Measurements from ENCODE around the gene TLE5.
"Not testable (repeated sequence)": the region's sequence is repeated elsewhere in the genome, so short reads cannot be mapped to it uniquely, and the experiment has no call there.

The TLE5 gene

GRCh38 chr19:3100331-3100730 lies 38.0 kb upstream of the TLE5 start:
- Mint-ChIP-seq H3K27ac (no peak overlapping the region), H3K4me1 (ENCODE audit: low read depth) (peaks cover 33% of the 10 kb centered on the region), H3K36me3 (ENCODE audit: low read depth) (no peaks in the 10 kb centered on the region), H3K4me3 (no peak overlapping the region), H3K9me3 (no peaks in the 10 kb centered on the region), H3K27me3 (peaks cover 82% of the 10 kb centered on the region)
- intact Hi-C loops (cut with micrococcal nuclease), result no loop called here

- Mint-ChIP-seq H3K27ac (no peak overlapping the region), H3K9me3 (no peaks in the 10 kb centered on the region), H3K4me3 (peak overlapping the region; percentile 67), H3K27me3 (peaks cover 84% of the 10 kb centered on the region), H3K4me1 (ENCODE audit: low read depth) (peaks cover 38% of the 10 kb centered on the region), H3K36me3 (ENCODE audit: low read depth) (no peaks in the 10 kb centered on the region)
- intact Hi-C loops (cut with micrococcal nuclease), result no loop called here
Measured at GRCh38 chr19:3099347-3100145, 37.3 kb upstream of the TLE5 start.

DNA sequence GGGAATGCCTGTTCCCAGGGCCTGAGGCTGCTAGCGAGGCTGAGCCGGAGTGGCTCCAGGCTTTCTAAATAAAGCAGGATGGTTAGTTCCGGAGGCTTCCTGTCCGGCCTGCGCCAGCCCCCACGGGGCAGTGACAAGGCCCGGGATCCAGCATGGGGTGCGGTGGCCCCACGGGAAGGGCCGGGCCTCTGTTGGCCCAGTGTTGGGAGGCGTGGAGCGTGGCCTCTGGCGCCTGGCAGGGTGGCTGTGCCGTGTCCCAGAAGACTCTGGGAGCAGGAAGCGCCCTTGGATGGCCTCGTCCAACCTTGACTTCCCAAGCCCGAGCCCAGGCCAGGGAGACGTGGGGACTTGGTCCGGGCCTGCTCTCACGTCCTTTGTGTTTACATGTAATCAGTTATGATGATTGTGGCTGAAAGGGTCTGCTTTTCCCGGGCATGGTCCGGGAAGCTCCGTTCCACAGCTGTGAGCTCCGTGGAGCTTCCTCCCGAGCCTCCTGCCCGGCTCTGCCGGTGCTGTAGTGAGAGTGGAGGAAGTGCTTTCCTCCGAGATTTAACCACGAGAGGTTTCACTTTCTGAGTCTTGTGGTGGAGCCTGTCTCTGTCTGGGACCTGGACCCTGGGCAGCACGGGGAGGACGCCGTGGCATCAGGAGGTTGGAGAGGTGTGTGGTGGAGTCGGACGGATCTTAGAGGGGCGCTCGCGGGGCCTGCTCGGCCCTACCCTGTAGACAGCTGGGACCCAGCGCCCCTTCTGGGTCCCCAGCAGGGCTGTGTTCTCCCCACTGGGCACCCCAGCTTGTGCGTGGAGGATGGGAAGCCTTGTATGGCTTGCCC lies 36.4 kb upstream of the TLE5 start:
- peaks cover 81% of the 10 kb centered on the region for H3K27me3 Mint-ChIP-seq
- H3K4me1 Mint-ChIP-seq (ENCODE audit: low read depth), result peaks cover 30% of the 10 kb centered on the region
- no peaks in the 10 kb centered on the region for H3K36me3 Mint-ChIP-seq (ENCODE audit: low read depth)
- peak overlapping the region; percentile 67 for H3K4me3 Mint-ChIP-seq
- intact Hi-C loops (cut with micrococcal nuclease), result no loop called here
- no peak overlapping the region for H3K27ac Mint-ChIP-seq
- H3K9me3 Mint-ChIP-seq, result no peaks in the 10 kb centered on the region

DNA sequence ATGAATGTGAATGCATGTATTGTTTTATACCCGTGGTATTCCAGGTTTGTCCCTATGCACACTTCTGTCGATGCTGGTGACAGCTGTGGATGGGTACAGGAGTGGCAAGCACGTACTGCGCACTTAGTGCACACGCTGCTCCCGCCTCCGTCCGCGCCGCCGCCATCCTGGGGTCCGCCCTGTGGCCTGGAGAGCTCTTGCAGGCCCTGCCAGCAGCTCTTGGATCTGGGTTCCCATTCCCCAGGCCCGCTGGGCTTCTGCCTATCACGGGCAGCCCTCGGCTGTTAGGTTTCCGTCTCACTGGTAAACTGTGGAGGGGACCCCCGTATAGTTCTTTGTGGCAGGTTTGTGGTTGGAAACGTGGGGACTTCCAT lies 35.8 kb upstream of the TLE5 start:
- no peaks in the 10 kb centered on the region for H3K9me3 Mint-ChIP-seq
- H3K36me3 Mint-ChIP-seq (ENCODE audit: low read depth), result no peaks in the 10 kb centered on the region

GRCh38 chr19:3097442-3097871 lies 35.2 kb upstream of the TLE5 start:
- Mint-ChIP-seq H3K9me3 (no peaks in the 10 kb centered on the region), H3K27me3 (peaks cover 88% of the 10 kb centered on the region), H3K27ac (no peak overlapping the region), H3K36me3 (ENCODE audit: low read depth) (no peaks in the 10 kb centered on the region), H3K4me3 (no peak overlapping the region), H3K4me1 (ENCODE audit: low read depth) (peaks cover 29% of the 10 kb centered on the region)
- intact Hi-C loops (cut with micrococcal nuclease), result no loop called here

More for the DNA sequence above, 35.8 kb upstream of the TLE5 start:
- Mint-ChIP-seq H3K27me3 (peaks cover 87% of the 10 kb centered on the region), H3K4me1 (ENCODE audit: low read depth) (peaks cover 29% of the 10 kb centered on the region), H3K4me3 (no peak overlapping the region), H3K27ac (no peak overlapping the region)
- intact Hi-C loops (cut with micrococcal nuclease), result no loop called here

GRCh38 chr19:3096902-3097326 lies 34.6 kb upstream of the TLE5 start:
- peaks cover 29% of the 10 kb centered on the region for H3K4me1 Mint-ChIP-seq (ENCODE audit: low read depth)
- H3K27me3 Mint-ChIP-seq, result peaks cover 88% of the 10 kb centered on the region
- H3K9me3 Mint-ChIP-seq, result no peaks in the 10 kb centered on the region
- H3K36me3 Mint-ChIP-seq (ENCODE audit: low read depth), result no peaks in the 10 kb centered on the region
- intact Hi-C loops (cut with micrococcal nuclease), result no loop called here
- H3K4me3 Mint-ChIP-seq, result no peak overlapping the region
- H3K27ac Mint-ChIP-seq, result no peak overlapping the region

GRCh38 chr19:3096267-3096901 lies 34.1 kb upstream of the TLE5 start:
- intact Hi-C loops (cut with micrococcal nuclease), result no loop called here
- Mint-ChIP-seq H3K4me1 (ENCODE audit: low read depth) (peaks cover 29% of the 10 kb centered on the region), H3K27ac (no peak overlapping the region), H3K27me3 (peaks cover 85% of the 10 kb centered on the region), H3K4me3 (peak overlapping the region; percentile 75), H3K9me3 (no peaks in the 10 kb centered on the region), H3K36me3 (ENCODE audit: low read depth) (no peaks in the 10 kb centered on the region)

- Mint-ChIP-seq H3K4me3 (peak overlapping the region; percentile 75), H3K36me3 (ENCODE audit: low read depth) (no peaks in the 10 kb centered on the region), H3K27me3 (peaks cover 77% of the 10 kb centered on the region), H3K9me3 (no peaks in the 10 kb centered on the region), H3K4me1 (ENCODE audit: low read depth) (peaks cover 29% of the 10 kb centered on the region), H3K27ac (peak overlapping the region; percentile 39)
- intact Hi-C loops (cut with micrococcal nuclease), result no loop called here
Measured at GRCh38 chr19:3095441-3096191, 33.3 kb upstream of the TLE5 start.

DNA sequence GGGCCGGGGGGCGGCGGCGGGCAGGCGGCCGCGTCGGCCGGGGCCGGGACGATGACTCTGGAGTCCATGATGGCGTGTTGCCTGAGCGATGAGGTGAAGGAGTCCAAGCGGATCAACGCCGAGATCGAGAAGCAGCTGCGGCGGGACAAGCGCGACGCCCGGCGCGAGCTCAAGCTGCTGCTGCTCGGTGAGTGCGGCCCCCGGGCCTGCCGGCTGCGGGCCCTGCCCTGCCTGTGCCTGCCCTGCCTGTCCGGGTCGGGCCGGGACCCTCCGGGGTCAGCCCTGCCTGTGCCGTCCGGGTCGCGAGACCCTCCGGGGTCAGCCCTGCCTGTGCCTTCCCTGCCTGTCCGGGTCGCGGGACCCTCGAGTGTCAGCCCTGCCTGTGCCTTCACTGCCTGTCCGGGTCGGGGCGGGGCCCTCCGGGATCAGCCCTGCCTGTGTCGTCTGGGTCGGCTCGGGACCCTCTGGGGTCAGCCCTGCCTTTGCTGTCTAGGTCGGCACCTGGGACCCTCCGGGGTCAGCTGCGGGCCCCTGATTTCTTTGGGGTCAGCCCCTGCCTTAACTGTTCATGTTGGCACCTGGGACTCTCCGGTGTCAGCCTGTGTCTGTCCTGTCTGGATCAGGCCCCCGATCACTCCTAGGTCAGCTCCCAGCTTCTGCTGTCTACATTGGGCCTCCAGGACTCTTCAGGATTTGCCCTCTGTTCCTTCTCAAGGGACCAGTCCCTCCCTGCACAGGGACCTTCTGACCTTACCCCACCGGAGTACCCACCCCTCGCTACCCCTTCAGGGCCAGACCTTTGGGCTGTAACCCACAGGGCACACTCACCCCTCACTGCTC lies 32.5 kb upstream of the TLE5 start:
- intact Hi-C loops (cut with micrococcal nuclease), result no loop called here
- peaks cover 29% of the 10 kb centered on the region for H3K4me1 Mint-ChIP-seq (ENCODE audit: low read depth)
- H3K27ac Mint-ChIP-seq, result peak overlapping the region; percentile 39
- H3K9me3 Mint-ChIP-seq, result no peaks in the 10 kb centered on the region
- H3K36me3 Mint-ChIP-seq (ENCODE audit: low read depth), result no peaks in the 10 kb centered on the region
- H3K27me3 Mint-ChIP-seq, result peaks cover 75% of the 10 kb centered on the region
- peak overlapping the region; percentile 75 for H3K4me3 Mint-ChIP-seq

- H3K27ac Mint-ChIP-seq; H3K9me3 Mint-ChIP-seq; intact Hi-C loops (cut with micrococcal nuclease); H3K4me1 Mint-ChIP-seq (ENCODE audit: low read depth); H3K36me3 Mint-ChIP-seq (ENCODE audit: low read depth); H3K4me3 Mint-ChIP-seq: not testable (repeated sequence)
- peaks cover 45% of the 10 kb centered on the region for H3K27me3 Mint-ChIP-seq
Measured at GRCh38 chr19:3089299-3089855, 27.1 kb upstream of the TLE5 start.

GRCh38 chr19:3087769-3088168 lies 25.5 kb upstream of the TLE5 start:
- no peaks in the 10 kb centered on the region for H3K9me3 Mint-ChIP-seq
- peaks cover 37% of the 10 kb centered on the region for H3K27me3 Mint-ChIP-seq
- H3K4me3 Mint-ChIP-seq, result no peak overlapping the region

GRCh38 chr19:3084943-3085342 lies 22.6 kb upstream of the TLE5 start:
- H3K36me3 Mint-ChIP-seq (ENCODE audit: low read depth), result no peaks in the 10 kb centered on the region
- no peaks in the 10 kb centered on the region for H3K9me3 Mint-ChIP-seq
- no peaks in the 10 kb centered on the region for H3K4me1 Mint-ChIP-seq (ENCODE audit: low read depth)
- no peak overlapping the region for H3K4me3 Mint-ChIP-seq
- intact Hi-C loops (cut with micrococcal nuclease), result no loop called here
- H3K27ac Mint-ChIP-seq, result no peak overlapping the region
- peaks cover 25% of the 10 kb centered on the region for H3K27me3 Mint-ChIP-seq

More at GRCh38 chr19:3087769-3088168, 25.5 kb upstream of the TLE5 start:
- Mint-ChIP-seq H3K36me3 (ENCODE audit: low read depth) (no peaks in the 10 kb centered on the region), H3K4me1 (ENCODE audit: low read depth) (no peaks in the 10 kb centered on the region), H3K27ac (no peak overlapping the region)
- intact Hi-C loops (cut with micrococcal nuclease), result no loop called here

DNA sequence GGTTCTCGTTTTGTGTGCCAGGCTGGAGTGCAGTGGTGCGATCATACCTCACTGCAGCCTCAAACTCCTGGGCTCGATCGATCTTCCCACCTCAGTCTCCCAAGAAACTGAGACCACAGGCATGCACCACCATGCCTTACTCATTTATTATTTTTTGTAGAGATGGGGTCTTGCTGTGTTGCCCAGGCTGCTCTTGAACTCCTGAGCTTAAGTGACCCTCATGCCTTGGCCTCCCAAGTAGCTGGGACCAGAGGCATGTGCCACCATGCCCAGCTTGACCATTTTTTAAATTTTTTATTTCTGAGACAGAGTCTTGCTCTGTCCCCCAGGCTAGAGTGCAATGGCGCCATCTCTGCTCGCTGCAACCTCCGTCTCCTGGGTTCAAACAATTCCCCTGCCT lies 21.7 kb upstream of the TLE5 start:
- Mint-ChIP-seq H3K27ac (no peak overlapping the region), H3K4me3 (no peak overlapping the region), H3K9me3 (no peaks in the 10 kb centered on the region), H3K36me3 (ENCODE audit: low read depth) (no peaks in the 10 kb centered on the region), H3K27me3 (peaks cover 21% of the 10 kb centered on the region), H3K4me1 (ENCODE audit: low read depth) (no peaks in the 10 kb centered on the region)
- intact Hi-C loops (cut with micrococcal nuclease), result no loop called here
